Activated CD4-positive, alpha-beta T cell treated with anti-CD3 and anti-CD28 coated beads, Interleukin-2, amount 10 ng/mL, durations not matched to agents 24 days and 14 days (primary cell): Measurements from ENCODE around the gene WDR35. TPM values are rescaled to one million over a fixed set of nuclear protein-coding genes. Genes with fewer than 3 reads are reported as not detected.

ENCODE experiments used
- DNase-seq: peaks from one replicate; pipeline ENCODE4 v3.0.0; 2022
- H3K27ac Mint-ChIP-seq: one replicate; pipeline ENCODE4 v1.8.0; 2022; ENCODE audit warnings: mild to moderate bottlenecking, mixed read lengths
- H3K27me3 Mint-ChIP-seq: one replicate; pipeline ENCODE4 v1.8.0; 2022; ENCODE audit warnings: mixed read lengths
- H3K36me3 Mint-ChIP-seq: one replicate; pipeline ENCODE4 v1.8.0; 2022; ENCODE audit warnings: low read depth, mild to moderate bottlenecking, mixed read lengths
- H3K4me1 Mint-ChIP-seq: one replicate; pipeline ENCODE4 v1.8.0; 2021; ENCODE audit warnings: mixed read lengths
- H3K4me3 Mint-ChIP-seq: one replicate; pipeline ENCODE4 v1.8.0; 2022; ENCODE audit warnings: mild to moderate bottlenecking, moderate library complexity, mixed read lengths
- H3K9me3 Mint-ChIP-seq: one replicate; pipeline ENCODE4 v1.8.0; 2021; ENCODE audit warnings: mixed read lengths
- intact Hi-C: fragments of 100-400 bp; cut with micrococcal nuclease; formaldehyde crosslinking; loops from one replicate; pipeline ENCODE4 v1.15.1; 2023
- total RNA-seq: library from RNA; stranded (reverse); gene quantifications from 2 replicates; pipeline ENCODE4 v1.2.3, GENCODE V29; 2022

The WDR35 gene
- total RNA-seq, 1 donor from 2014 or later = 9.0 TPM

DNA sequence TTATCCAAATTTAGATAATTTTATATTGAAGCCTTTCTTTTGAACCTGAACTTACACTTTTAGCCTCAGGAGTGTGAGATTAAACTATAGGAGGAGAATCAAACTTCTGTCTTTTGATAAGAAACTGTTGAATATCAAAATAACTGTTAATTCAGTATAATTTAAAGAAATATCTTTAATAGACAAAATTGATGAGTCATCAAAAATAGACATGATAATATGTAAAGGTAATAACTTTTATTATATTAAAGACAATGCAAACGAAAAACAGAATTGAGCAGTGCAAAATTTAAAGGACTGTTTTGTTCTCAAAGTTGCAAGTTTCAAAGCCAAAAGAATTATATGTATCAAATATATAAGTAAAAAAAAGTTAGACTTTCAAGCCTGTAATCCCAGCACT lies 2.0 kb upstream of the WDR35 start:
- Mint-ChIP-seq H3K4me1 (peaks cover 15% of the 10 kb centered on the region), H3K4me3 (no peak overlapping the region)
- intact Hi-C loops = loop anchor here (2.0 to 10.0 kb wide), 2 partner anchors 89 to 1427 kb away; partner anchors contain the start of gene RDH14

DNA sequence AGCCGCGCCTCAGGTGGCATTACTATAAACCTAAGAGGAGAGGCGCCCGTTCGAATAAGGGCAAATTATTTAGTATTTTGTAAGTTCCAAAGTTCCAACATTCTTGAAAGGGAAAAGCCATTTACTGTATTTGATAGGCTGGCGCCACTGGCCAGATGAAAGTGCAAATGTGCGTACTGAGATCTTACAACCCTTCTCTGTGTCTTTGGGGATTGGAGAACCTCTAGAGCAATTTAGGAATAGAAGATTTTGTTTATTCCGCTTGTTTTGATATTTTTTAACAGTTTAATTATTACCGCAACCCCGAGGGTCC lies 467 bp upstream of the WDR35 start:
- H3K4me1 Mint-ChIP-seq = peaks cover 15% of the 10 kb centered on the region
- H3K36me3 Mint-ChIP-seq = peaks cover 4% of the 10 kb centered on the region
- H3K4me3 Mint-ChIP-seq = peak overlapping the region; percentile 92
- DNase-seq = no peak
- peaks cover 8% of the 10 kb centered on the region for H3K9me3 Mint-ChIP-seq
- intact Hi-C loops = loop anchor here (1.0 to 10.0 kb wide), 3 partner anchors 61 to 1426 kb away; partner anchors contain the start of genes LAPTM4A and RDH14
- peak overlapping the region; percentile 88 for H3K27ac Mint-ChIP-seq
- H3K27me3 Mint-ChIP-seq = peaks cover 28% of the 10 kb centered on the region

More for the DNA sequence above, 2.0 kb upstream of the WDR35 start:
- peaks cover 36% of the 10 kb centered on the region for H3K27me3 Mint-ChIP-seq
- peaks cover 8% of the 10 kb centered on the region for H3K9me3 Mint-ChIP-seq
- peaks cover 2% of the 10 kb centered on the region for H3K36me3 Mint-ChIP-seq
- DNase-seq = no peak
- no peak overlapping the region for H3K27ac Mint-ChIP-seq

DNA sequence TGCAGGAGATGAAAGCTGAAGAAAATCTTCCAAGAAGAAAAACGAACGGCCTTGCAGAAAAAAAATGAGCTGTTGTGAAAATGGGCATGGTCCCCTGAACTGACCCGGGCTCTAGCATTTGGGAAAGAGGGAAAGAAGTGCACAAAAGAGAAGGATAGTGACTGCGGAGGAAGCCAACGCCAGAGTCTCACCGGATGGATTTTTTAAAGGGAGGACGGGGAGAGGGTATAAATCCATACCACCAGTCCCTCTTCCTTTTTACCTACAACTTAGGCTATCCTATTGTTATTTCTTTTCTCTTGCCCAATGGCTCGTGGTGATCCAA lies 601 bp downstream of the WDR35 start:
- intact Hi-C loops = no loop called here
- Mint-ChIP-seq H3K4me3 (peak overlapping the region; percentile 92), H3K36me3 (peaks cover 4% of the 10 kb centered on the region), H3K27me3 (peaks cover 26% of the 10 kb centered on the region), H3K4me1 (peaks cover 15% of the 10 kb centered on the region), H3K27ac (peak overlapping the region; percentile 88), H3K9me3 (peaks cover 8% of the 10 kb centered on the region)
- DNase-seq = no peak

DNA sequence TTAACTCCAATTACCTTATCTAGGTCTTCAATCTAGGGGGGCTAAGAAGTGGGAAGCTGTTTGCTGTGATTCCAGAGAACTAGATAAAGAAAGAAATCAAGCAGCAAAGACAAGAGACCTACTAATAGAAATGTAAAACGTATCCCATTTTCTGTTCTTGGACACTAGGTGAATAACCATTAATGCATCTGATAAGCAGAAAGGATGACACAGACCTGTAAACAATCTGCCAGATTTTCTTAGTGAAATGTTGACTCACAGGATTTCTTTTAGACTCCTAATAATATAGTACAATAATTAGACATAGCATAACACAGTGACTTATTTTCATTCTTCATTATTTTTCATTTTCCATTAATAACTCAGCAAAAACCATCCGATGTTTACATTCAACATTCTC lies 1.3 kb downstream of the WDR35 start:
- peak overlapping the region; percentile 92 for H3K4me3 Mint-ChIP-seq
- H3K36me3 Mint-ChIP-seq = peaks cover 4% of the 10 kb centered on the region
- intact Hi-C loops = no loop called here
- peaks cover 15% of the 10 kb centered on the region for H3K4me1 Mint-ChIP-seq
- DNase-seq = peak; percentile 17
- H3K9me3 Mint-ChIP-seq = peaks cover 8% of the 10 kb centered on the region
- peaks cover 20% of the 10 kb centered on the region for H3K27me3 Mint-ChIP-seq
- no peak overlapping the region for H3K27ac Mint-ChIP-seq

DNA sequence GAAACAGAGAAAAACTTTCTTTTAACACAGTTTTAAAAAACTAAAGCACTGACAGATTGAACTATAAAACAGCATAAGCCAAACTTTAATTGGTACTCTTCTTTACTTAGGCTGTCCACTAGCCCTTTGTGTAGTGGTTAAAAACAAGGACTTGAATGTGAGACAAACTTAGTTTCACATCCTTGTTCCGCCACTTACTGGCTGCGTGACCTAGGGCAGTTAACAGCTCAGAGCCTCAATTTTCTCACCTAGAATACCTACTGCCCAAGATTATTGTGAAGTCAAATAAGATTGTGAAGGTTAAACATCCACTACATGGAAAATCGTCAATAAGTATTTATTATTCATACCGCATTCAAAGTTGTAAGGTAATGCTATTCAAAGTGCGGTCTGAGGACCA lies 2.0 kb downstream of the WDR35 start:
- Mint-ChIP-seq H3K36me3 (peaks cover 4% of the 10 kb centered on the region), H3K27me3 (peaks cover 13% of the 10 kb centered on the region), H3K9me3 (peaks cover 8% of the 10 kb centered on the region), H3K27ac (no peak overlapping the region), H3K4me3 (no peak overlapping the region), H3K4me1 (peaks cover 15% of the 10 kb centered on the region)
- intact Hi-C loops = no loop called here
- no peak for DNase-seq

DNA sequence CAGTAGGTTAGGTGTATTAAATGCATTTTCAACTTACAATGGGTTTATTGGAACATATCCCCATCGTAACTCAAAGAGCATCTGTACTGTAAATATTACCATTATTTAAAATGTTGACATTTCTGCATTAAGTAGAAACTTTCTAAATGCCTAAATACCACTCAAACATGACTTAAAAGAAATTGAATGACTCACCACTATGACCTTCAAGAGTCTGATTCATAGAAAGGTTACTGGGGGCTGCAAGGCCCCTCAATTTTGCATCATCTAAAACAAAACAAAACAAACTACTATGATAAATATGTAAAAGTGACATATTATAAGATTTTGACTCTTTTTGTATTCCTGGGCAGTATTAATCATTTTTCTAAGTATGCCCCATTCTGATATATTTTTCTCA lies 7.6 kb downstream of the WDR35 start:
- Mint-ChIP-seq H3K27me3 (no peaks in the 10 kb centered on the region), H3K9me3 (no peaks in the 10 kb centered on the region), H3K4me1 (no peaks in the 10 kb centered on the region), H3K36me3 (peaks cover 23% of the 10 kb centered on the region), H3K4me3 (no peak overlapping the region), H3K27ac (no peak overlapping the region)
- intact Hi-C loops = no loop called here
- DNase-seq = peak; percentile 2

DNA sequence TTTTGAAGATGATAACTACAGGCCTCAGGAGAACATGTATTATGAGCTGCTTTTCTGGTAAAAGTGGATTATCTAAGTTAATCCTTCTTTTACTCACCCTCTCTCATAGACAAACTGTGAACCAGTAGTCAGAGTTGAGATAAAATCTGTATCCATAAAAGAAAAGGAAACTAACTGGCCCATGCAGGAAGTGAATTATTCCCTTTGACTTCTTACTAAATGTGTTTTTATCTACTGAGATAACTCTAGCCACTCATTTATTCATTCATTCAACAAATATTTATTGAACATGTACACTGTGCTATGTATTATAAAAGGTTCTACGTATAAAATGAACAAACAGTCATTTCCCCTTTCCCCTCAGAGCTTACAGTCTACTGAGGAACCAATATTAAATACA lies 10.0 kb downstream of the WDR35 start:
- H3K4me1 Mint-ChIP-seq = no peaks in the 10 kb centered on the region
- H3K27me3 Mint-ChIP-seq = no peaks in the 10 kb centered on the region
- H3K9me3 Mint-ChIP-seq = no peaks in the 10 kb centered on the region
- H3K27ac Mint-ChIP-seq = no peak overlapping the region
- intact Hi-C loops = no loop called here
- H3K36me3 Mint-ChIP-seq = peaks cover 21% of the 10 kb centered on the region
- no peak overlapping the region for H3K4me3 Mint-ChIP-seq
- DNase-seq = peak; percentile 3

DNA sequence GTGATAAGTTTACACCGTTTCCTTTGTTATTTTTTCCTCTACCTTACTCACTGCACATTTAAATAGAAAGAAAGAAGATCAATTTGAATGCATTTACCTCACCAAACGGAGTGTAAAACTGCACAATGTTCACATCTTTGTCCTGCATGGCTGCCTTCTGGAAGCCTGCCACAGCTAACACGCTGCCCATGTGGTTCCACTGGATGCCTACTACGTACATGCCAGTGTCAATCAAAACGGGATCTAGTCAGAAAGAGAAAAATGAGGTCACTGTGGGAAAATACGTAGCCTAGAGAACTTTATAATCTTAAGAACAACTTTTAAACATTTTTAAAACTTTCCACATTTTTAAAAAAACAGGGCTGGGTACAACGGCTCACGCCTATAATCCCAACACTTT lies 16.4 kb downstream of the WDR35 start:
- peak; percentile 34 for DNase-seq
- Mint-ChIP-seq H3K36me3 (peaks cover 8% of the 10 kb centered on the region), H3K27ac (no peak overlapping the region), H3K4me3 (no peak overlapping the region), H3K4me1 (peaks cover 4% of the 10 kb centered on the region), H3K27me3 (no peaks in the 10 kb centered on the region), H3K9me3 (no peaks in the 10 kb centered on the region)
- intact Hi-C loops = no loop called here

DNA sequence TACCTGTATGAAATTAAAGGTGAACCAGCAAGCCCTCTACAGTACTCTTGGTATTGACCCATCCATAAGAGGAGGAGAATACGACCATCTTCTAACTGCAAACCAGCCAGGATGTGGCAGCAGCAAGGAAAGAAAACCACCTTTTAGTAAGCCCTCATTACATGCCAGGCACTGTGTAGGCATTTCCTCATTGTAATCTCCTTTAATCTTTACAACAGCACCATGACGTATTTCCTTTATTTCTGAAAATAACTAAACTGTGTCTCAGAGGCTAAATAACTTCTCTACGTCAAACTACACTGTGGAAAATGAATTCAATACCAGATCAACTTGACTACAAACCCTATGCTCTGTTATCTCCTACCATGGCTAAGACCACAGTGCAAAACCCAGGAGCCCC lies 18.2 kb downstream of the WDR35 start:
- no peaks in the 10 kb centered on the region for H3K9me3 Mint-ChIP-seq
- no peak overlapping the region for H3K27ac Mint-ChIP-seq
- no peaks in the 10 kb centered on the region for H3K27me3 Mint-ChIP-seq
- intact Hi-C loops = no loop called here
- H3K36me3 Mint-ChIP-seq = peaks cover 7% of the 10 kb centered on the region
- DNase-seq = peak; percentile 57
- peaks cover 4% of the 10 kb centered on the region for H3K4me1 Mint-ChIP-seq
- H3K4me3 Mint-ChIP-seq = no peak overlapping the region

DNA sequence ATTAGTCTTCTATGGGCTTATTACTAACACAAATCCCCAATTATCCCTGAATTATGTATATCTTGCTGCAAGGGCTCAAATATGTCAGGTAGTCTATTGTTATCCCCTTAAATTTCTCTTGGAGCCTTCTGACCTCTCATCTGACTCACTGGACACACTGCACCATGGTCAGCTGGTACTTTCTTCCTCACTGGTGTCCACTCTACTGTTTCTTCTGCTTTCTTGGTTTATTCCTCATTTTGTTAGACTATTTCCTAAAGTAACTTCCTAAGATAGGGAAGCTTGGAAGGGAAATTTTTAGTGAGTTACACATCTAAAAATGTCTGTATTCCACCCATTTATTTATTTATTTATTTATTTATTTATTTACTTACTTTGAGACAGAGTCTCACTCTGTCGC lies 26.5 kb downstream of the WDR35 start:
- Mint-ChIP-seq H3K27me3 (no peaks in the 10 kb centered on the region), H3K36me3 (peaks cover 2% of the 10 kb centered on the region), H3K4me3 (no peak overlapping the region), H3K9me3 (no peaks in the 10 kb centered on the region), H3K27ac (no peak overlapping the region), H3K4me1 (no peaks in the 10 kb centered on the region)
- intact Hi-C loops = no loop called here
- DNase-seq = no peak

DNA sequence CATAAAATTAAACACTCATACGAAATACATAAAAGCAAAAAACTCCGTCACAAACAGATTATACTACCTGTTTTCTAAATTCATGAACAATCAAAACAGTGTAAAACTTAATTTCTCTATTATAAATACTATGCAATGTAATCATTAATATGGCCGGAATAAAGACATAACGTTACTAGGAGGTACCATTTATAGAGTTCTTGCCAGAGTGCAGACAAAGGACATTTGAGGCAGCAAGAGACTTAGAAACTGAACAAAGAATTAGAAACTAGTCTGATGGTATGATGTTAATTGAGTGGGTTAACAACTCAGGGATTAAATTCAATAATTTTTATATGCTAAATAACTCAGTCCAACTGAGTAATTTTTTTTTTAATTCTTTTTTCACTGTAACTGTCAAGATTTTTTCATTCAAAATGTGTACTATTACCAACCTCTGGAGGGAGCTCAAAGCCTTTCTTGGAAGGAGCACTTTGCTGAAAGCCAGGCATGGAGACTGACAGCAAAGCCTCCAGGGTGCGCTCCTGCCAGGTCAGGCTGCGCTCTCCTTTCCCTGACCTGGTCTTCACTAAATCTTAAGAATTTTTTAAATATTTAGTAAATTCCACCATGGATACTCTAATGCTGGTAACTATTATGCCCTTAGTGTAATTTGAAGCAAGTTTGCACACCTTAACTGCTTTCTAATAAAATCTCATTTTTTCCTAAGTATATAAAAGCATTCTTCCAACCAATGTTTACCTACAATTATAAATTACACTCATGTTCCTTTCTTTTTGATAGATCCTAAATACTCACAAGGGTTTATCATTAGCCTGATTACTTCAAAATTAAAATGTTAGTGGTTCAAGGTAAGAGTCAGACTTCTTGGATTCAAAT lies 34.1 kb downstream of the WDR35 start:
- no peak overlapping the region for H3K27ac Mint-ChIP-seq
- H3K36me3 Mint-ChIP-seq = no peaks in the 10 kb centered on the region
- H3K4me3 Mint-ChIP-seq = no peak overlapping the region
- intact Hi-C loops = loop anchor here (1.0 to 5.0 kb wide), 2 partner anchors 57 to 143 kb away; partner anchors contain the start of gene MATN3
- H3K27me3 Mint-ChIP-seq = no peaks in the 10 kb centered on the region
- no peaks in the 10 kb centered on the region for H3K9me3 Mint-ChIP-seq
- peak; percentile 84 for DNase-seq
- no peaks in the 10 kb centered on the region for H3K4me1 Mint-ChIP-seq

DNA sequence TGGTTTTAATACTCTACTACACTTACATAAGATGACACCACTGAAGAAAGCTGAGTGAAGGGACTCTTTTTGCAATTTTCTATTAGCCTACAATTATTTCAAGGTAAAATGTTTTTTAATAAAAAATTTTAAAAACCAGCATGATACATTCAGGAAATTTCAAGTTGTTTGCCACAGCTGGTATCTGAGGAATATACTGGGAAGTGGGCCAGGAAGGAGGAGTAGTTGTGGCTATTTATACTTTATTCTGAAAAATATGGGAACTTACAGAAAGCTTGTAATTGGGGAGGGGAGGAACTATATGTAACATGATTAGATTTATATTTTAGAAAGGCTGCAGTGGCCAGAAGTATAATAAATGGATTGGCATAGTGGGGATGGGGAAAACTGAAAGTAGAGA lies 40.8 kb downstream of the WDR35 start:
- no peak overlapping the region for H3K27ac Mint-ChIP-seq
- no peak overlapping the region for H3K4me3 Mint-ChIP-seq
- H3K9me3 Mint-ChIP-seq = no peaks in the 10 kb centered on the region
- H3K4me1 Mint-ChIP-seq = no peaks in the 10 kb centered on the region
- intact Hi-C loops = no loop called here
- H3K27me3 Mint-ChIP-seq = no peaks in the 10 kb centered on the region
- no peak for DNase-seq
- peaks cover 2% of the 10 kb centered on the region for H3K36me3 Mint-ChIP-seq

DNA sequence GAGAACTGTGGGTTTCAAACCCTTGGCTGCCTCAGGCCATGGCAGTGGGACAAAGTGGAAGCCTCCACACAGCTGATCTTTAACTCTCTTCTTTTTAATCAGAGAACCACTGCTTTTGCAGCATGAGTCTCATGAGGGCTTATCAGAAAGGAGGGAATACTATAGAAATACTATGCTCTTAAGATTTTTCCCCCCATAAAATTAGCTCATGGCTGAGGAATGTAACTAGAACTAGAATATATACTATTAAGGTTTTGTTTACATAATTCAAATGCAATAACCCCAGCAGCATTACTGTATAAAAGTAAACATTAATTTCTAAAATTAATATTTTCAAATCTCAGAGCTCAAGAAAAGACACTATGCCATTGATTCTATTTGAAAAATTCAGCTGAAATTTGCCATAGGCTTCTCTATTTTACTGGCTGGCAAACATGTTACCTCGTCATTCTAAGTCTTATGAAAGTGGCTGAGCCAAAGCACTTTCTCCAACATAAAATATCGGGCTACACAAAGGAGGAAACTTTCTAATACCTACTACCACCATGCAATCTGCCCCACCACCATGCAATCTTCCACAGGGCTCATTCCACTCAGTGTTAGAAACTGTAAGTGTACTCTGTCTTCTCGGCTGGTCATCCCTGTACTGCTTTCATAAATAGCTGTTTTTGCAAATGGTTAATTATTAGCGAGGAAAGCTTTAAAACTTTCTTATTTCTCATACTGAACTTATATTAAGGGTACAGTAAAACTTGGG lies 42.5 kb downstream of the WDR35 start:
- intact Hi-C loops = no loop called here
- H3K27ac Mint-ChIP-seq = no peak overlapping the region
- no peak overlapping the region for H3K4me3 Mint-ChIP-seq
- no peaks in the 10 kb centered on the region for H3K4me1 Mint-ChIP-seq
- H3K9me3 Mint-ChIP-seq = no peaks in the 10 kb centered on the region
- no peak for DNase-seq
- peaks cover 2% of the 10 kb centered on the region for H3K36me3 Mint-ChIP-seq
- no peaks in the 10 kb centered on the region for H3K27me3 Mint-ChIP-seq

DNA sequence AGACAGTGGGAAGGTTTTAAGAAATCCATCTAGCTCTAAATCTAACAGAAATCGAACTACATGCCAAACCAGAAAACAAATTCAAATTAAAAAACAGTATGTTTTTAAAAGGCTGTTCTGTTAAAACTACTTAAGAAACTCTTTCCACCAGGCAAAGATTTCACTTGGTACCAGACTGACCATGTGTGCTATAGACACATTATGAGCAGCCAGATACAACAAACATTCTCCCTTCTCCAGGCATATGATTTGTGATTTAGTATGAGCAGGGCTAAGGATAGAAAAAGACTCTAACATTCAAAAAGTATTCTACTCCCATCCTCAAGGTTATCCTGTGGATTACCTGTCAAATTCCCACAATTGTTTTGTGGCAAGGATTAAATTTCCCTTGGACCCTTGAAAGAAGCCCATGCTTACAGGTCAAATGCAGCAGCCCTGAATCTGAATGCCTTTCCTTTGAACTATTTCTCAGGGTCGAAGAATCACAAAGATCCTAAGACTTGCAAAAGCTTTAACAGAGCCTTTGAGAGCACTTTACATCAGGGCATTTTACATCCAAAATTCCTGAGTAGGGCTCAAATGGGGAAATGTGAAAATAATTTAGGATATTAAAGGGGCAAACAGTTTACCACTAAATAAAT lies 45.6 kb downstream of the WDR35 start:
- intact Hi-C loops = no loop called here
- no peaks in the 10 kb centered on the region for H3K27me3 Mint-ChIP-seq
- H3K4me1 Mint-ChIP-seq = no peaks in the 10 kb centered on the region
- no peak overlapping the region for H3K4me3 Mint-ChIP-seq
- no peaks in the 10 kb centered on the region for H3K9me3 Mint-ChIP-seq
- no peak overlapping the region for H3K27ac Mint-ChIP-seq
- H3K36me3 Mint-ChIP-seq = peaks cover 2% of the 10 kb centered on the region
- no peak for DNase-seq
